ENCODE results near the gene YEATS2.

GRCh38 chr3:183769453-183769852 lies 71.9 kb downstream of the YEATS2 start:
- no peak for TF ChIP-seq CTCF (IDR thresholded peaks at IDR 0.05)
- no peak for TF ChIP-seq POLR2A (IDR thresholded peaks at IDR 0.05)

Data from right lobe of liver (tissue), 4 donors.